NAMALWA (cell line): ENCODE measurements around the gene COPS2.
A peak's percentile ranks its signal among the peaks of the same experiment; 100 is the strongest.
"Not testable (repeated sequence)": the region's sequence is repeated elsewhere in the genome, so short reads cannot be mapped to it uniquely, and the experiment has no call there.

Source experiments
- DNase-seq: peaks from one replicate; pipeline ENCODE4 v3.0.0-alpha.2; 2015; ENCODE audit warnings: low spot score

COPS2 gene

DNA sequence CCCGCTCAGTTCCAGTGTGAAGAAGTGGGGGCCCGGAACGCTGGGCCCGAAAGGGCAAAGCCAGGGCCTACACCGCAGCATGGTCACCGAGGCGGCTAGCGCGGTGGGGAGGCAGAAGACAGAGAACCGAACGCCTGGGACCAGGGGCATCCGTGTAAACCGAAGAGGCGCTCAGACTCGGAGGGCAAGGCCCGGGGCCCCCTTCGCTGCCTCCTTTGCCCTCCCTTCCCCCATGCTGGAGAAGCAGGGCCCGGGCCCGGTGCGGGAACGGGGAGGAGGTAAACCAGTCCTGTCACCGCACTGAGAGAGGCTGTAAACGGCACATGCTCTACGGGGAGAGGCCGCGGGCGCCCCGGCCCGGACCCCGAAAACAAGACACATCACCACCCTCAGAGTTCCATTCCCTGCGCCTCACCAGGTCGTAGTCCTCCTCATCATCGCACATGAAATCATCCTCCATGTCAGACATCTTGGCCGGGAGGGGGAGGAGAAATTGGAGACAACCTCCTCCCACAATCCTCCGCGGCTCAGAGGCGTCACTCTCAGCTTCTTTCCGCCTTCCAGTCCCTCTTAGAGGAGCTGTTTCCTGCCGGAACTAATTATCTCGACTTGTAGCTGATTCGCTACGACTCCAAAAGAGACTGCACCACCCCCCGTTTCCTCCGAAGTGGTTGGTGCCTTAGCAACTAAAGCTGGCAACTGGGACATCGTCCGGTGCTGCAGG, at the start of gene COPS2:
Gene COPS2, minus strand, starts transcription at position 490 of the 724 bp plus-strand sequence. Its CDS starts 21 bp downstream, at position 469.
- peak; percentile 99 for DNase-seq

DNA sequence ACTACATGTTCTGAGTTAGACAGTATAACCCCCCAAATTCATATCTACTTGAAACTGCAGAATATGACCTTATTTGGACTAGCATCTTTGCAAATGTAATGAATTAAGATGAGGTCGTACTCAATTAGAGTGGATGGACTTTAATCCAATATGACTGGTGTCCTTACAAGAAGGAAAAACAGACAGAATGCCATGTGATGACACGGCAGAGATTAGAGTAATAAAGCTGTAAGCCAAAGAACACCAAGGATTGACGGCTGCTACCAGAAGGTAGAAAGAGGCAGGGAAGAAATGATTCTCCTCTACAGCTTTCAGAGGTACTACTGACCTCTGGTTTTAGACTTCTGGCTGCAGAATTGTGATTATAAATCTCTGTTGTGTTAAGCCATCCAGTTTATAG, 44.9 kb upstream of the COPS2 start:
- no peak for DNase-seq

DNA sequence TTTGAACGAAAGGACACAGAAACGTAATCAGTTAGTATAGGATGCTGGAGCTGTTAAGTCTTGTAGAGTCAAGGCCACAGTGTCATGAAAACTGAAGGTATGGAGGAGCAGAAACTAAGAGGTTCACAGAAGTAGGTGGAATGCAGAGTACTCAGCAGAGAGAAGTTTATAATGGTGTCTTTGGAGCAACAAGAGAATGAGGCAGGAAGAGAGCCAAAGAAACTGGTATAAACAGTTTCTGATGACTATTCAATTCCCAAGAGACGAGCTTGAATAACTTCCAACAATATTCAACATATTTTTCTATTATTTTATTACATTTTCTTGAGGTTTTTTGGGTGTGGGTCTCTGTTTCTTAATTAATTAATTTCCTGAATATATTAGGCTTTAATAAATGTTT, 44.3 kb upstream of the COPS2 start:
- no peak for DNase-seq

DNA sequence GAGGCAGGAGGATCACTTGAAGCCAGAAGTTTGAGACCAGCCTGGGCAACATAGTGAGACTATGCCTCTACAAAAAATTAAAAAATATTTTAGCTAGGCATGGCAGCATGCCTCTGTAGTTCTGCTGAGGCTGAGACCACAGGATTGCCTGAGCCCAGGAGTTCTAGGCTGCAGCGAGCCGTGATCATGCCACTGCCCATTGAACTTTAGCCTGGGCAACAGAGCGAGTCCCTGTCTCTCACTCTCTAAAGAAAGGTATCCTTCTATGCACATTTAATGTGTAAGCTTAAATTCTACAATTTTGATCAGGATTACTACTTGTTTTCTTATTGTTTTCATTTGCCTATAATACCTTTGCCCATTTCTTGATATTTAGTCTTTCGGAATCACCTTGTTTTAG, 41.5 kb upstream of the COPS2 start:
- DNase-seq = no peak

DNA sequence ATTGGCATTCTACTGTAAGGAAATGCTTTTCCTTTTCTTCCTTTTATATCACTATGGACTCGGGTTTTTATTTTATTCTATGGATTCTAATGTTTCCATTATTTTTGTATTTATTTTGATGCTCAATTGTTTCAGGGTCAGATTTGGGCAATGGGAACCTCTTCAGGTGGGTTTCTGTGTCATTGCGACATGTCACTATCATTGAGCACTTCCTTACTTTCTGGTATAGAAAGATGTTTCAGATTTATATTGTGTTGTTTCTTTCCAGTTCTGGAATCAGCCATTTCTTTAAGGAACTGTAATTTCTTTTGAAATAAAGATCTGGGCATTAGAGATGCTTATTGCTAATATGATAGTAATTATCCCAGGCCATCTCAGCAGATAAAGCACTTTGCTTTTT, 36.5 kb upstream of the COPS2 start:
- DNase-seq = no peak

DNA sequence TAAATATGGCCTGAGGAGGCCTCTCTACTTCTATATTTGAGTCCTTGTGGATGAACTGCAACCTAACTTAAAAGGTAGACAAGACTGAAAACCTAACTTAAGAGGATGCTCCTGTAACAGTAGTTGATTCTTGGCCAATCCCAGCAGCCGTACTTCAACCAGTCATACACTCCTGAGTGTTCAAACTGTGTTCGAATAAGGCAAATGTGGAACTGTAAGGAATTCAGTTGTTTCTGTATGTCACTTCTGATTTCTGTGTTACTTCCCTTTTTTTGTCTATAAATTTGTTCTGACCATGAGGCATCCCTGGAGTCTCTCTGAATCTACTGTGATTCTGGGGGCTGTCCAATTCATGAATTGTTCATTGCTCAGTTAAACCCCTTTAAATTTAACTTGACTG, 35.2 kb upstream of the COPS2 start:
- DNase-seq = peak; percentile 11

DNA sequence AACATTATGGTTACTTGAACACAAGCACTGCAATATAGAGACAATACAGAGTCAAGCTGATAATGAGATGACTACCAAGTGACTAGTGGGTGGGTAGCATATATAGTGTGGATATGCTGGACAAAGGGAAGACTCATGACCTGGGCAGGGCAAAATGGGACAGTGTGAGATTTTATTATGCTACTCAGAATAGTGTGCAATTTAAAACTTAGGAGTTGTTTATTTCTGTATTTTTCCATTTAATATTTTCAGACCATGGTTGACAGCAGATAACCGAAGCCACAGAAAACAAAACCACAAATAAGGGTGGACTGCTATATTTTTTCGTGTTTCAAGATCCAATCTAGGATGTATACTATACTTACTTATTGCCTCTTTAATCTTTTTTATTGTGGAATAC, 34.2 kb upstream of the COPS2 start:
- no peak for DNase-seq

DNA sequence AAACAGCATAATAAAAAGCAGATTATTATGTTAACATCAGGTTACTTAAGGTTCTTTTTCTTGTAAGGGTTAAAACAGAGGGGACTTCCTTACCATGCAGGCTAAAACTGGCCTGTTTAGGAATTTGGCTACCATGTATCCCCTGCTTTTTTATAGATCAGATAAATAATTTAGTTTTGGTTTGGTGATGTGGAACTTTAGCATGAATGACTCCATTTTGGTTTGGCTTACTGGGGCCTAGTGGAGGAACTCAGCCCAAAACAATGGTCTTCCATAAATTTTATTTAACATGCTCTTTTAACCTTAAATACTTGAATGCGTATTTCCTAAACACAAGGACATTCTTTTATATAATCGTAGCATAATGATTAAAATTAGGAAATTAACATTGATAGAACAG, 33.5 kb upstream of the COPS2 start:
- no peak for DNase-seq

DNA sequence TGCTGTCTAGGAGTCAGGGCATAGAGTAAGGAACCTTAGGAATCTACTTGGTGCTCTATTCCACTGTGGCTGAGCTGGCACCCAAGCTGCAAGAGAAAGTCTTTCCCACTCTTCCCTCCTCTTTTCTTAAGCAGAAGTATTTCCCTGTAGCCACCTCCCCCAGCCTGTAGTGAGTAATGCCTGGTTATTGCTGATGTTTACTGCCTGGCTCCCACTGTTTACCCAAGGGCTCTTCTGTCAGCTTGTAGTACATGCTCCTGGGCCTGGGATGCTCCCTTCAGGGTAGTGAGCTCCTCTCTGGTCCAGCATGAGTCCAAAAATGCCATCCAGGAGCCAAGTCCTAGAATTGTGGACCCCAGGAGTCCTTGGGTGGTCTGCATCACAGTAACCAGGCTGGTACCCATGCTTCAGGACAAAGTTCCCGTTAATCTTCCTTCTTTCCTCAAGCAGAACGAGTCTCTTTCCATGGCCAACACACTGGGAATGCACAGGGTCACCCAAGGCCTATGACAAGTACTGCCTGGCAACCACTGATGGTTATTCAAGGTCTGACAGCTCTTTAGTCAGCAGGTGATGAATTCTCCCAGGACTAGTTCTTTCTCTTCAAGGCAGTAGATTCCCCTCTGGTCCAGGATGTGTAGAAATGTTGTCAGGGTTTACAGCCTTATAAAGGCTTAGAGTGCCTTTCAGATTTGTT, 32.3 kb upstream of the COPS2 start:
- DNase-seq = no peak

DNA sequence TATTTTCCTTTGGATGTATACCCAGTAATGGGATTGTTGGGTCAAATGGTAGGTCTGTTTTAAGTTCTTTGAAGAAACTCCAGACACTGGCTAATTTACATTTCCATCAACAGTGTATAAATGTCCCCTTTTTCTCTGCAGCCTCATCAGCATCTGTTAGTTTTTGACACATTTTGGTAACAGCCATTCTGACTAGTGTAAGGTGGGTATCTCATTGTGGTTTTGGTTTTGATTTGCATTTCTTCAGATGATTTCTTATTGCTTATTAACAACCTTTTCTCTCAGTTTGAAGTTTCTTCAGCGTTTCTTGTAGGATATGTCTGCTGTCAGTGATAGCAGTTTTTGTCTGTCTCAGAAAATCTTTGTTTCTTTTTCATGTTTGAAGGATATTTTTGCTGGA, 30.1 kb upstream of the COPS2 start:
- no peak for DNase-seq

DNA sequence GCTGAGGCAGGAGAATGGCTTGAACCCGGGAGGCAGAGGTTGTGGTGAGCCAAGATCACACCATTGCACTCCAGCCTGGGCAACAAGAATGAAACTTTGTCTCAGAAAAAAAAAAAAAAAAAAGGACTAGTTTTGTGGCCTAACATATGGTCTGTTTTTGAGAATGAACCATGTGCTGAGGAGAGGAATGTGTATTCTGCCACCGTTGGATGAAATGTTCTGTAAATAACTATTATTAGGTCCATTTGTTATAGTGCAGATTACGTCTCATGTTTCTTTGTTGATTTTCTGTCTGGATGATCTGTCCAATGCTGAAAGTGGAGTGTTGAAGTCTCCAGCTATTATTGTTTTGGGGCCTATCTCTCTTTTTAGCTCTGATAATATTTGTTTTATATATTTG, 28.3 kb upstream of the COPS2 start:
- not testable (repeated sequence) for DNase-seq

DNA sequence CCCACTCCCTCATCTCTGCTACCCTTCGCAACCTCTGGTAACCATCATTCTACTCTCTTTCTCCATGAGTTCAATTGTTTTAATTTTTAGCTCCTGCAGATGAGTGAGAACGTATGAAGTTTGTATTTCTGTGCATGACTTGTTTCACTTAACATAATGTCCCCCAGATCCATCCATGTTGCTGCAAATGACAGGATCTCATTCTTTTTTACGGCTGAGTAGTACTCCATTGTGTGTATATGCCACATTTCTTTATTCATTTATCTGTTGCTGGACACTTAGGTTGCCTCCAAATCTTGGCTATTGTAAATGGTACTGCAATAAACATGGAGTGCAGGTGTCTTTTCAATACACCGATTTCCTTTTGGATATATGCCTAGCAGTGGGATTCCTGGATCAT, 26.7 kb upstream of the COPS2 start:
- no peak for DNase-seq

DNA sequence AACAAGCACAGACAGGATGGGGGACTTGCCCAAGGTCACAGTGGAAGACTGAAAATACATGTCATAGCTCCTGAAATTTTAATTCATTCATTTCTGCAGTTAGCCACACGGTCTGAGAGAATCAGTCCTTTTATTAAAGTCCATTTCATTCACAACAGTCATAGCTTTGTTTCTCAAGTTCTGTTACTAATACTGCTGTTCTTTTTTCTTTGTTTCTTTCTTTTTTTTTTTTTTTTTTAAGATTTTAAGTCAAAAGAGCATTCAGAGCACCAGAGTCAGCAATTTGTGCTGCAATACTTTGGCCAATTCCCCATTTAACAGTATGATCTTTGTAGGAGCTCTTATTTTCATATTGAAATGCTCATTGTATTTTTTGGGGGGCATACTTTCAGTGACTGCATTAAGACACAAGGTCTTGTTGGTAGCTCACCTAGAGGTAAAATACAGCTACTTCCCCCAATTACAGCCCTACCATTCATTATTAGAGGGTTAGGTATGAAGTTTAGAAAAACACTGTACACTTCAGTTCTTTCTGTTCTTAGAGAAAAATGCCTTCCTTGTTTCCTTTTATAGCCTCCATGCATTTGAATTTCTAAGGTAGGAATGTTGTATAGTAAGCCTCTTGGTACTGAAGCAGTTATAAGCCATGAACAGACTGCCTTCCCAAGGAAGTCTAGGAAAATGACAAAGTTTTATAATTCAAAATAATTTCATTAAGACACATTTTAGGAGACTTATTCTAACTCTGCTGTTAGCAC, 24.2 kb upstream of the COPS2 start:
- no peak for DNase-seq

DNA sequence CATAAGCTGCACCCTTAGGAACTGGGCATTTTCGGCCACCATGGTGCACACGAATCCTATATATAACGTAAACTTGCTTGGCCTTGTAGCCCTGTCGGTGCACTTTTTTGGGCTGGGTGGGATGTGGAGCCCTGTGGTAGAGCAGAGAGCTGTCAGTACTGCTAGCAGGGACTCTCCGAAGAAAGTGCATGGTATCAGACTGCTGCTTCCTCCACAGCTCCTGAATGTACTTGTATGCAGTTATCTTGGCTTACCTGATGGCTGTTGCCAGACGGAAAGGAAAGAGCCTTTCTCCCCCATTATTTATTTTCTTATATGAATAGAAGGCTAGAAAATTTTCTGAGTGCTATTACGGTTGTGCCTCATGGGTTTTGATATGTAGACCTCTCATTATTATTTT, 23.1 kb upstream of the COPS2 start:
- DNase-seq = no peak

DNA sequence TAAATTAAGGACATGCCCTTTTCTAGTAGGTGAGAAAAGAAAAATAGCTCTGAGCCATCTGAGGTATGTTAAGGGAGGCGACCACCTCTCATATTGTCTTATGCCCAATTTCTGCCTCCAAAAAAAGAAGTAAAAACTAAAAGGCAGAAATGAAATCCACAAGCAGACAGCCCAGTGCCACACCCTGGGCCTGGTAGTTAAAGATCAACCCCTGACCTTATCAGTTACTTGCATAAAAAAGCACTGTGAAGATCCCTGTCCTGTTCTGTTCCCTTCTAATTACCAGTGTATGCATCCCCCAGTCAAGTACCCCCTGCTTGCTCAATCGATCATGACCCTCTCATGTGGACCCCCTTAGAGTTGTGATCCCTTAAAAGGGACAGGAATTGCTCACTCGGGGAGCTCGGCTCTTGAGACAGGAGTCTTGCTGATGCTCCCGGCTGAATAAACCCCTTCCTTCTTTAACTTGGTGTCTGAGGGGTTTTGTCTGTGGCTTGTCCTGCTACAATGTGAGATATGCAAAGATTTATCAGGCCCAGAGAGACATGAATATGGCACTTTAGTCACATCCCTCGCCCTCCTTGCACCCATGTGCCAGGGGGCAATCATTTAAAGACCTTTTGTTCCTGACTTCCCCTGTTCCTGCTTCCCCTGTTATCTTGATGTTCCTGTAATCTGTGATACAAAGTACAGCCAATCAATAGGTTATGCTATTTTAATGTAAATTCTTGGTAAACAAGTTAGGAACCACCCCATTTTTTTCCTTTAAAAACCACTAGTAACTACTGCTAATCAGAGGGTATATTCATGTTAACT, 20.4 kb upstream of the COPS2 start:
- not testable (repeated sequence) for DNase-seq

DNA sequence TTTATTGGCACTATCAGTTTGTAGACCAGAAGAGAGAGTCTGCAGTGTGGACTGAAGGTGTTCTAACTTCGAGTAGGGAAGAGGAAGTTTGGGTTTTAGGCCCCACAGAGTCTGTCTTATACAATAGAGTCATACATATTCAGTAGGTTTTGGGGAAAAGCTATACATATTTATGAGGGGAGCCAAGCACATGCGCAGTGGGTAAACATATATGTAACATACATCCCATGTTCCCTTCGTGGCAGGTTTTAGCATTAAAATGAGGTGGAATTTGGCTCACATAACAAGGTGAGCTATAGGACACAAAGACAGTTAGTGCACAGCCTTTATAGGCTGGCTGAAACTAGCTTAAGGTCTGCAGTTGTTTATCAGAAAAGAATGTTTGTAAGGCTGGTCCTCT, 19.5 kb upstream of the COPS2 start:
- DNase-seq = no peak

DNA sequence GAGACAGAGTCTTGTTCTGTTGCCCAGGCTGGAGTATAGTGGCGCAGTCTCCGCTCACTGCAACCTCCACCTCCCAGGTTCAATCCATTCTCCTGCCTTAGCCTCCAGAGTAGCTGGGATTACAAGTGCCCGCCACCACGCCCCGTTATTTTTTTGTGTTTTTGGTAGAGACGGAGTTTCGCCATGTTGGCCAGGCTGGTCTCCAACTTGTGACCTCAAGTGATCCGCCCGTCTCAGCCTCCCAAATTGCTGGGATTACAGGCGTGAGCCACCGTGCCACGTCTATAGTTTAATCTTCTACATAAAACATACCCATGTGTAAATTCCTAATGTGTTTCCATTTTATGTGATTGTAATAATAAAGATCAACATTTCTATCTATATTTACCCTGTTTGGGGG, 16.4 kb upstream of the COPS2 start:
- no peak for DNase-seq

DNA sequence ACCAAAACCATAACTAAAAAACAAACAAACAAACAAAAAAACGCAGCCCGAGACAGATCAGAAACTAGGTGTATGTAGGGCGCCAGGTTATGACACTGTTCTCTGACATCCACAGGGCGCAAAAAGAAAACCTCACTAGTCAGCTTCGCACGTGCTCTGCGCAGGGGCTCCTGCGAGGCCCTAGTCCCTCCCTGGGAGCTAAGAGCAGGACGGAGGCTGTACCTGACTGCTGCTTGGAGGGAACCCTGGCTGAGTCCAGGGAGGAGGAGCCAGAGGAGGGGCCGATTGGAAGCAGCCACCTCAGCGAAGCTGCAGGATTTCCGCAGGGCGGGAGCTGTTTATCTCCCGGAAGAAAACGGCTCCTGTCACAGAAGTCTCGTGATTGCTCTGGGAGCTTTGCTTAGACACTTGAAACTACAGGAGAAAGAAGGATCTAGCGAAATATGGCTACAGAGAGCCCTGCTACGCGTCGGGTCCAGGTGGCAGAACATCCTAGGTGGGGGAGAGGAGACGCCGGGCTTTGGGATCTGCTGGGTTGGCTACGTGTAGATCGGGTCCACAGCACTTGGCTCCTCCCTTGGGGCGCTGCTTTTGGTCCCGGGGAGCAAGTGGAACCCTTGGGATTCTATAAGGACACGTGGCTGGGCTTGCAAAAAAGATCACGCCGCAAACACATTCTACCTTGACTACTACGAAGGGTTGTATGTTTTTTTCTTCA, 14.6 kb upstream of the COPS2 start, which contains the start of gene GALK2:
Gene GALK2, plus strand, starts transcription at position 368 of the 718 bp plus-strand sequence. Its CDS starts 76 bp downstream, at position 444.
- DNase-seq = no peak

DNA sequence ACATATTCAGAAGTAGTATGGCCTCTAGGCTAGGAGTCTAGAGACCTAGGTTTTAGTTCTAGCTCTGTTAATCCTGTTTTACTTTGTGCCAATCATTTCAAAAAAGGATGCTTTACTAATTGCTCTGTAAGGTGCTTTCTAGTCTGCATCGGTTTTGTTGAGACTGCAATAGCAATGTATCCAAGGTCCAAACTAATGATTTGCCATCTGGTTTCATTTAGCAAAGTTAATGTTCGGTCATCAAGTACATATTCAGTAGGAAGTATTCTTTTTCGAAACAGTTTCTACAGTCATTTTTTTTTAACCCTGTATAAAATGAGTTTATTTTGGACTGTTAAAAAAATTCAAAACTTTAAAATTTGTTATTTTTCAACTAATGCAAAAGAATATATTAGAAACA, 12.6 kb upstream of the COPS2 start:
- DNase-seq = no peak

DNA sequence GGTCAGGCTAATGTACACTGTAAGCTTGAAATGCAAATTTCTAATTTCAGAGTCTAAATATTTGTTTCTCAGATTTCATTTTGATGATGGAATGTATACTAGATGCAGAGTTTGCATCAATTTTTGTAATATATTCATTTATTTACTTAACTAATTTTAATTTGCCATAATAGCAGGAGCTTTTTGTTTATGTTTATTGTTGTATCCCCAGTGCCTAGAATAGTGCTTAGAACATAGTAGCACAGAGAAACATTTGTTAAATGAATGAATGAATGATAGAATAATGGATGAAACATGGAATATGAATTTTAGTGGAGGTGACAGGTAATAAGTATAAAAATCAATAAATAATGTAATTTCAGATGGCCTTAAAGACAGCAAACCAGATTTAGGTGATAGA, 9.5 kb upstream of the COPS2 start:
- DNase-seq = no peak

DNA sequence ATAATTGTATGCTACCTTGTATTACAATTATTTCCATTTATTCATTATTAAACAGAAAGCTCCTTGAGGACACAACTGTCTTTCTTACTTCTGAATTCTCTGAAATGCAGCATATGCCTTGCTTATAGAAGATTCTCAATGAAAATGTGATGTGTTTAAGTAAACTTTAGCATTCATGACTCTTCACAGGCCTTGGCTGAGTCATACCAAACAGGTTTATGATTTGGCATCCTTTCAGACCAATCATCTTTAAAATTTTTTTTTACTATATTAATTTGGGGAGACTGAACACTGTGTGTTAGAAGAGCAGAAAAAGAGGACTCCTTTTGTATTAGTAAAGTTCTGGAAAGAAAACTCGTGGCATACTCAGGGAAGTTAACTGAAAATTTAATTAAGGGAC, 8.3 kb upstream of the COPS2 start:
- DNase-seq = no peak
